ENCODE measurements around the gene HILPDA.
"Not testable (repeated sequence)": the region's sequence is repeated elsewhere in the genome, so short reads cannot be mapped to it uniquely, and the experiment has no call there.

Gene HILPDA

GRCh38 chr7:128434413-128435326, 21.0 kb upstream of the HILPDA start:
- no peak for DNase-seq

DNA sequence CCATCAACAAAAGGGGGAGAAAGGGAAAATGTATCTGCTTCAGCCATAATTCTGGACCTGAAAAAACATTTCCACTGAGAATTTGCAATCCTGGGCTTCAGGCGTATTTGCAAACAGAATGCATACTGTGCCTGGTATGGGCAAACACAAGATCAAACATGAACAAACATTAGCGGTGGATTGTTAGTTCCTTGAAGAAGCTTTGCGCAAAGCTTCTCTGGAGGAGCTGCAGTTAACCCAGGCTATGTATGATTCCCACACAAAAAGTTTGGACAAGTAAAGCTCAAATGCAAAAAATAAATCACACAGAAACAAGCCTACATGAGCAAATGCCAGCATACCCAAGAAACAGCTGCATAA, 20.4 kb upstream of the HILPDA start:
- no peak for DNase-seq

DNA sequence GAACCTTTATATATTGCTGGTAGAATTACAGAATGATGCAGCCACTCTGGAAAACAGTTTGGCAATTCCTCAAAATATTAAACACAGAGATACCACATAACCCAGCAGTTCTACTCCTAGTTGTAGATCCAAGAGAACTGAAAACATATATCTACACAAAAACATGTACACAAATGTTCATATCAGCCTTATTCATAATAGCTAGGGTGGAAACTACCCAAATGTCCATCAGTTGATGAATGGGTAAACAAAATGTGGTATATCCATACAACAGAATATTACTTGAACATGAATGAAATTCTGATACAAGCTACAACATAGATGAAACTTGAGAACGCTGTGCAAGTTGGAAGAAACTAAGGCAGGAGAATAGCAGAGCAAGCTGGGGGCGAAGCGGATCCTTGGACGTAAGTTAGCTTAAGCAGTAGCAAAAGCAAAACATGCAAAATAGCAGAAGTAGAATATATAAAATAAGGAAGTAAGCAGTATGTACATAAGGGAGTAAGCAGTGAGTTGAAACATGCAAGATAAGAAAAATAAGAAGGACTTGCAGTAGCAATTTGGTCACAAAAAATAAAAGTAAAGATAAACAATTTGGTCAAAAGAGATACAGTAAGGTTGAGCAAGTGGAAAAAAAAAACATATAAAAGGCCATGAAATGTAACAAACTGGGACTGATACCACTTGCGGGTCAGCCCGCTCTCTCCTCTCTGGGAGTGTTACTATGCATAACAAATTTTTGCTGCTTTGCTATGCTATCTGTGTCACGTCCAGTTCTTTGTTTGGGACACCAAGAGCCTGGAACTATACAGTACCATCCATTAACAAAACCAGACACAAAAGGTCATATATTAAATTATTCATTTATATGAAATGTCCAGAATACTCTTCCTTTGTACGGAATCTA, 18.0 kb upstream of the HILPDA start:
- no peak for DNase-seq

- no peak for DNase-seq
Observed at GRCh38 chr7:128442356-128442755, 13.3 kb upstream of the HILPDA start.

GRCh38 chr7:128443831-128444600, 11.7 kb upstream of the HILPDA start:
- no peak for DNase-seq

GRCh38 chr7:128446306-128446705, 9.4 kb upstream of the HILPDA start:
- no peak for DNase-seq

GRCh38 chr7:128447941-128448564, 7.6 kb upstream of the HILPDA start:
- DNase-seq: no peak

GRCh38 chr7:128448751-128449302, 6.9 kb upstream of the HILPDA start:
- no peak for DNase-seq

DNA sequence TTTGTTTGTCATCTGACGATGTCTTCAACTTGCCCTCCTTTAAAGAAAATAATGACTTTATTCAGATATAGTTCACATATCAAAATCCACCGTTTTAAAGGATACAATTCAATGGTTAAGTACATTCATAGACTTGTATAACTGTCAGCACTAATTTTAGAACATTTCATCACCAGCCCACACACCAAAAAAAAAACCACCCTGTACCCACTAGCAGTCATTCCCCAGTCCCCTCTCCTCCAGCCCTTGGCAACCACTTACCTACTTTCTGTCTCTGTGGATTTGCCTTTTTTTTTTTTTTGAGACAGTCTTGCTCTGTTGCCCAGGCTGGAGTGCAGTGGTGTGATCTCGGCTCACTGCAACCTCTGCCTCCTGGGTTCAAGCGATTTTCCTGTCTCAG, 5.3 kb upstream of the HILPDA start:
- no peak for DNase-seq

DNA sequence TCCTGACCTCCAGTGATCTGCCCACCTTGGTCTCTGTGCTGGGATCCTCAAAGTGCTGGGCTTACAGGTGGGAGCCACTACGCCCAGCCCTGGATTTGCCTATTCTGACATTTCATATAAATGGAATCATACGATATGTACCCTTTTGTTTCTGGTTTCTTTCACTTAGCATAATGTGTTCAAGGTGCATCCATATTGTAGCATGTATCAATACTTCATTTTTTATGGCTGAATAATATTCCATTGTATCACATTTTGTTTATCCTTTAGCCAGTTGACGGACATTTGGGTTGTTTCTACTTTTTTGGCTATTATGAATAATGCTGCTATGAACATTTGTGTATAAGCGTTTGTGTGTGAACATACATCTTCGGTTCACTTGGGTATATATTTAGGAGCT, 4.8 kb upstream of the HILPDA start:
- no peak for DNase-seq

DNA sequence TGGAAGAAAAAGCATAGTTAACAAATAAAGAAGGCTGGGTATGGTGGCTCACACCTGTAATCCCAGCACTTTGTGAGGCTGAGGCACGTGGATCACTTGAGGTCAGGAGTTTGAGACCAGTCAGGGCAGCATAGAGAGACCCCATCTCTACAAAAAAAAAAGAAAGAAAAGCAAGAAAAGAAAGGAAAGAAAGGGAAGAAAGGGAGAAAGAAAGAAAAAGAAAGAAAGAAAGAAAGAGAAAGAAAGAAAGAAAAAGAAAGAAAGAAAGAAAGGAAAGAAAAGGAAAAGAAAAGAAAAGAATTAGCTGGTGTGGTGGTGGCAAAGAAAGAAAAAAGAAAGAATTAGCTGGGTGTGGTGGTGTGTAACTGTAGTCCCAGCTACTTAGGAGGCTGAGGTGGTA, 3.1 kb upstream of the HILPDA start:
- DNase-seq: no peak

DNA sequence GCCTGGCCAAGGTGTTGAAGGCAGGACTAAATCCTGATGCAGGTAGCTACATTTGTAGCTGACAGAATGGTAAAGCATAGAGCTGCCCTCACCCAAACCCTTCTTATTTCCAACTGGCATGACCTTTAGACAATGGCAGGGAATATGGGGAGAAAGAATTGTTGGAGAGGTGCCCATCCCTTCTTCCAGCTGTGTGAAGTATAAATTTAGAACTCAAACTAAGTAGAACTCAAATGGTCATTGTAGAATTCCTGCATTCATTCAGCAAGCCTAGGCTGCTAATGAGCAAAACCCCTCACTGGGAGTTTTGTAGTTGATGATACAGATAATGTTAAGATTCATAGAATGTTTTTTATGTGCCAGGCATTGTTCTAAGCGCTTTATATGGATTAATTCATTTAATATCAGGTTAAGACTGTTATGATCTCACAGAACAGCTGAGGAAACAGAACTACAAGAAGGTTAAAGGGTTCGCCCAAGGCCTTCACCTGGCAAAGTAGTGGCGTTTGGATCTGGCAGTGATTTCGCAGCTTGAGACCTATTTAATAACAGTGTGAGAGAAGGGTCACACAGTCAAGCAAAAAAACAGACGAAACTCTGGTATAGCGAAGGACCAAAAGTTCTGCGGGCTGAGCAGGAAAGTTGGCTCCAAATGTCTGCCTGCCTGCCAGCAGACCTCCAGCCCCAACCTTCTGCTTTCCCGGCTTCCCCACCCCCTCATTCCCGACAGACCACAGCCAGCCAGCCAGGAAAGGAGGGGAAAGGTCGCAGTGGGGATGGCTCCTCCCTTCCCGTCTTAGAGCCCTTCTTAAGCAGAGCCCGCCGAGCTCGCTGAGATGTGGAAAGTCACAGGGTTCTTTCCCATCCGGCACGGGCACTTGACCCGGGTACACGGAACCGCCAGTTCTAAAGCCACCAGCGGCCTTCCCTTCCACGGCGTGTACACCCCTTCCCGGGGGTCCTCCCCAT, 1.6 kb upstream of the HILPDA start:
- DNase-seq: no peak

DNA sequence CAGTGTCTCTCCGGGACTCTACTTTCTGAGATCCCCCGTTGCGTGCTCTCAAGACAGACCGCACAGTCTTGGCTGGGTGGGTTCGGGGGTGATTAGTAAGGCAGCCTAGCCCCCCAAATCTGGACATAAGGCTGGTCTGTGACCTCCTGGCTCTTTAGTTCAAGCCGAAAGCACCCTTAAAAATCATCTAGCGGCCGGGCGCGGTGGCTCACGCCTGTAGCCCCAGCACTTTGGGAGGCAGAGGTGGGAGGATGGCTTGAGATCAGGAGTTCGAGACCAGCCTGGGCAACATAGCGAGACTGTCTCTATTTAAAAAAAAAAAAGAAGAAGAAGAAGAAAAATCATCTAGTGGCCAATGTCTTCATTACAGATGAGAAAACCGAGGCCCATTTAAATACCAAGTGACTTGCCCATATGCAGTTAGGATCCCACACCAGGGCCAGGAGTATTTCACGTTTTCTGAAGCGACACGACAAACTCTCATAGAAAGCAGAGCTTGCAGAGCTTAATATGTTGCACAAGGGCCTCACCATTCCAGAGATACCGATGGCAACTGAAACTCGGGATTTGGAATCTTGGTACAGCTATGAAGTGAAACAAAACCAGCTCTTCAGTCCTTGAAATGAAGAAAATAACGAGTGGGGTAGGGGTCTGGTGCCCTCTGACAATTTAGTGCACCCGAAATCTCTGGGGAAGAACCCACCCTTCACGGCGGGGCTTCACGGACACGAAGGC, 703 bp upstream of the HILPDA start:
- no peak for DNase-seq

DNA sequence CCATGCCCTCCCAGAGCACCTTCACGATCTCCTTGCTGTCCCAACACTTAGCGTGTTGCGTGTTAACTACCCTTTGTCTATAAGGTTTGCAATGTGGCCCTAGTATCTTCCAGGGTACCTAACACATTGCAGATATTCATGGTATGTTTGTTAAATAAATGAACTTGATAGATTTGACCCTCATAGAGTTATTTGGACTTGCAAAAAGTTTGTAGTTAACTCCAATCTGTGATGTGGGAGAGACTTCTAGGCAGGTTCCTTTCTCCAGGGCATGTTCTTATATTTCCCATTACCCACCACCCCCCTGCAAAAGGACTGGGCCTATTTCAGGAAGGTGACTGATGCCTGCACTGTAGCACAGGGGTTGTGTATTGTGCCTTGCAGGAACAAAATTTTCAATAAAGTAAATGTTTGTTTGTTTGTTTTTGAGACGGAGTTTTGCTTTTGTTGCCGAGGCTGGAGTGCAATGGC, 612 bp downstream of the HILPDA start:
- DNase-seq: no peak

DNA sequence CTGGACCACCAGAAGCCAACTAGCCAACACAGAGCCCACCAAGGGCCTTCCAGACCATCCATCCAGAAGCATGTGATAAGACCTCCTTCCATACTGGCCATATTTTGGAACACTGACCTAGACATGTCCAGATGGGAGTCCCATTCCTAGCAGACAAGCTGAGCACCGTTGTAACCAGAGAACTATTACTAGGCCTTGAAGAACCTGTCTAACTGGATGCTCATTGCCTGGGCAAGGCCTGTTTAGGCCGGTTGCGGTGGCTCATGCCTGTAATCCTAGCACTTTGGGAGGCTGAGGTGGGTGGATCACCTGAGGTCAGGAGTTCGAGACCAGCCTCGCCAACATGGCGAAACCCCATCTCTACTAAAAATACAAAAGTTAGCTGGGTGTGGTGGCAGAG, 1.7 kb downstream of the HILPDA start:
- DNase-seq: not testable (repeated sequence)

DNA sequence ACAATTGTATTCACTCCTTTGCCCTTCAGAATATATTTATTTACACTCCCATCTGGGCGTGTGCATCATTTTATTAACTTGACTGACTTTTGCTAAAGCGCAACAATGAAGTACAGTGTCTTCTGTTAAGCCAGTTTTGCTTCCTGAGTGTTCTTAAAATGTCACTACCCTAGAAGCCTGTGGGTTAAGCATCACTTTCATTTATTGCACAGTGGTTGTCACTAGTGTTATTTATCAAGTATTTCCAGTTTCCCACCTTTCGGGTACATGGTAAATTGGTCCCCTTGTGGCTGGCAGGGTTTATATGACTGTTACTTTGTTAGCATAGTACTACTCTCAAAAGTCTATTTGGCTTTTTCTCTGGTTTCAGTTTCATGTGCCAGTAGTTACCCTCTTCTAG, 3.3 kb downstream of the HILPDA start:
- no peak for DNase-seq

- peak; percentile 66 for DNase-seq
Observed at GRCh38 chr7:128459394-128459878, 3.8 kb downstream of the HILPDA start.

- no peak for DNase-seq
Observed at GRCh38 chr7:128462460-128462859, 6.8 kb downstream of the HILPDA start.

DNA sequence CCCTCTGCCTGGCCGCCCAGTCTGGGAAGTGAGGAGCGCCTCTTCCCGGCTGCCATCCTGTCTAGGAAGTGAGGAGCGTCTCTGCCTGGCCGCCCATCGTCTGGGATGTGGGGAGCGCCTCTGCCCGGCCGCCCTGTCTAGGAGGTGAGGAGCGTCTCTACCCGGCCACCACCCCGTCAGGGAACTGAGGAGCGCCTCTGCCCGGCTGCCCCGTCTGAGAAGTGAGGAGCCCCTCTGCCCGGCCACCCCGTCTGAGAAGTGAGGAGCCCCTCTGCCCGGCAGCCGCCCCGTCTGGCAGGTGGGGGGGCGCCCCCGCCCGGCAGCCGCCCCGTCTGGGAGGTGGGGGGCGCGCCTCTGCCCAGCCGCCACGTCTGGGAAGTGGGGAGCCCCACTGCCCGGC, 7.7 kb downstream of the HILPDA start:
- not testable (repeated sequence) for DNase-seq

GRCh38 chr7:128463933-128464332, 8.3 kb downstream of the HILPDA start:
- not testable (repeated sequence) for DNase-seq
